ENCODE measurements around the gene NEDD9.
A peak's percentile ranks its signal among the peaks of the same experiment; 100 is the strongest.

NEDD9 gene

DNA sequence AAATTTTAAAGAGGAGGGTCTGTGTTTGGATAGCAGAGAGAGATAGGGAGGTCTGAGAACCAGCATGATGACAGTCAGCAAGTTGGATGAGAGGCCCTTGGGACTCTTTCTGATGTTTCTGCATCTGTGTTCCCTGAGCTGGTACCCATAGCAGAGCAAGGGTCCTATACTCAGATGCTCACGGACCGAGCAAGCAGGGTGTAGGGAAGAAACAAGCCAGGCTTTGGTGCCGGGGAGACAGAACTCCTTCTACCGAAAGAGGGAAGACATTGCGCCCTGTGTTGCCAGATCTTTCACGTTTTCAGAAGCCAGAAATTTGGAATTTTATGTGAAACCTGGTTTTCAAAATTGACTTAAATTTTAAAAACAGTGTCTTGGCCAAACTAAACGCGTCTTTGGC lies 34.6 kb downstream of the NEDD9 start:
- DNase-seq: no peak

DNA sequence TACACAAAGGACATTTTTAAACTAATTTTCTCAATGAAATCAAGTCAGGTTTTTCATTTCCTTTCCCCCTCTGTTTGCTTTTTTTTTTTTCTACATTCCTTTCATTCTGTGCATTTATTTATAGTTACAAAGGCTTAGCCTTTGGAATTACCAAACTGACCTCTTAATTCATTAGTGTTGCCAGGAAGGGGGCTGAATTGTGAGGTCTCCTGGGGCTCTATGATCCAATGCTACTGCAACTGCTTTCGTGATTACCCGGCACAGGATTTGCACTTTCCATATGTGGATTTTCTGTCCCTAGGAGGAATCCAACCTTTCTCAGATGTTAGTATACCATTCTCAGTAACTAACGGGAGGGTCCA lies 35.3 kb downstream of the NEDD9 start:
- no peak for DNase-seq

GRCh38 chr6:11196511-11197174 lies 35.8 kb downstream of the NEDD9 start:
- DNase-seq: no peak

DNA sequence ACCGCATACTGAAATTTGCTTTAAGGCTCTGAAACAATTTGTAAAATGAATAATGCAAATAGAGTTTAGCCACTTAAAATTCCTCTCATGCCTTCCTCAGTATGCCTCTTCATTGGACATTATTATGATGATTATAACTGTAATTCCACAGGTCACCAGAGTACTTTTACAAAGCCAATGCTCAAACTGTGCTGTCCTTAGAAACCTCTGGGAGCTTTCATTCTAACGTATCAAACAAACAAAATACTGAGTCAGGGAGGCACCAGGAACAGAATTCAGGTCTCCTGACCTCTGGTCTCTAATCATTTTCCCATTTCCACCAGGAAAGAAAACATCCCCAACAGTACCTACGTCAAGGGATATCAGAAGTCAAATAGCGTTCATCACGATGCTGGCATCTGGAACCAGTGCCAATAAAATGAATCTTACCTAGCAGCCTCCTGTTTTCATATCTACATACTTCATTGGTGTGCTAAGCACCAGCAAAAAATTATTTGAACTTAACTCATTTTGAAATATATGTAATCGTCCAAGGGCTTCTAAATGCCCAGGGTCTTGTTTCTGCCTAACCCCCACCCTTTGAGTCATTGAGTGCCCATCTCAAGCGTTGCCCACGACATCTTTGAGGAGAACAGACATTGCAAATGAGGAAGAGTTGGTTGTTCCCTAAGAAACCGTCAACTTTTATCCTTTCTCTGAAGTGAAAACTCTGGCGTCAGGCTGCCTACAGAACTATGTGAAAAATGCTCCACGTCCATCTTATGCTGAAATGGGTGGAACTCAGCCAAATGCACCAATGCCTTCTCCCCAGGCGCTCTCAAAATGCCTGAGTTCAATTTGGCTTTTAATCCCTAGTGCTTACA lies 37.9 kb downstream of the NEDD9 start:
- DNase-seq: no peak

DNA sequence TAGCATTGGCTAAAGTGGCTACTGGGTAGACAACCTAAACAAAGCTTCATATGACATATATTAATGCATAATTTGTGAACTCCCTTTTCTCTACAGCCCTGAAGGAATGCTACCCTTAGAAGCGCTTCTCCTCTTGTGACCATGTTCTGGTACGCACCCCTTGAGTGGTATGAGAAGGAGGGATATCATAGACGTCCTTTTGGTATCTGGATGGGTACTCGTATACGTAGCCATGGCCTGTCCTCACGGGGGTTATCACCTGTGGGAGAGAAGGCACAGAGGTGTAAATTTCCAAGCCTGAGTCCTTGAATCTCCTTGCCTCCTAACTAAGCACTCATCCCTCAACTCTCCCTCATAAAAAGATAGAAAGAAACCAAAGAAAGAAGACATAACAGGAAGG lies 39.0 kb downstream of the NEDD9 start:
- no peak for DNase-seq

GRCh38 chr6:11192167-11192566 lies 40.3 kb downstream of the NEDD9 start:
- DNase-seq: no peak

DNA sequence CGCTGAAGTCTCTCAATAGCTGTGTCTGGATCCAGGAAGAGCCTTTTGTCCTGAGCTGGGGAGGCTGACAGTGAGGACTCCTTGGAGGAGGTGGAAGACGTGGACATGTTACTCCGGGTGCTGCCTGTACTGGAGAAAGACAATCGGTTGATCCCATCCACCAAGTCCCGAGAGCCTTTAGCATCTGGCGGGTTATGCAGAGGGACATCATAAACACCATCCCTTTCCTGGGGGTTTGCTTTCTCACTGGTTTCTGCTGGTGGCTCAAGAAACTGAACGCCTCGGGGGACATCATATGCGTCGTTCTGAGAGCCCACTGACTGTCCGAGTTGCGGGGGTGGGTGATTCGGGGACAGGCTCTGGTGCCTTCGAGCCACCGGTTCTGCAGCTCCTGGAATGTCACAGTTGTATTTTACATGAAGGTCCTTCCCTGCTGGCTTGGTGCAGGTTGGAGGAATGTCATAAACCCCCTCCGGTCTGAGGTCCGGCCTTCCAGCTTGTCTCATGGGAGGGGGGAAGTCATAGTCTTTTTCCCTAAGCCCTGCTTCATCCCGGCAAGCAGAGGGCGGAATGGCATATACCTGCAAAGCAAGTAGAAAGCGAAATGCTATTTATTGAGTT lies 41.7 kb downstream of the NEDD9 start:
- no peak for DNase-seq

DNA sequence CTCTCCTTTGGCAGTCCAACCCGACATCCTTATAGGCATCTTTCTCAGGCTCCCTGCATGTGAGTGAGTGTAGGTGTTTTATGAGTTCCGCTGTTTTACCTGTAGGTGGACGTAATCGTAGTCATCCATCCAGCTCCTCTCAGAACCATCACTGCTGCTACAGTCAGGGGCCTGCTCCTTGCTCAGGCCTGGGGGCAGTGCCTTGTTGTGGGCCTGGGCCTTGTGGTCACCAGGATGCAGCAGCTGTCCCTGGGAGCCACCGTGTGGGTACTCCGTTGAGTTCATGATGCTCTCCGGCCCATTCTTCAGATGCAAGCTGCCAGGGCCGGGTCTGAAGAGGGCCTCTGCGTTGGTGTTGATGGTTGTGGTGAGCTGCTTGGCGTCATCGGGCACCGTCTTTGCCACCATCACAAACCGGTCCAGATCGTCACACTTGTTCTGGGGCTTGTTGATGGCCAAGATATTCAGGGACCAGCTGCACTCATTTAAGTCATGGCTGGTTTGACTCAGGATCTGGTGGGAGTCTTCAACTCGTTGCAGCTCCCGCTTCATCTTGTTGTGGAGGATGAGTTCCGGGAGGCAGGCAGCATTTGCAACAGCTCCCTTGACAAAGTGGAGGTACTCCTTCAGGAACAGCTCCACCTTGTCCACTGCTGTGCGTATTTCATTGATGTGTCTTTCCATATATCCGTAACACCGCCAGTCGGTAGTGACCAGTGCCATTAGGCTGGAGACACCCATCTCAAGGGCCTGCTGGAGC lies 42.4 kb downstream of the NEDD9 start:
- DNase-seq: no peak

GRCh38 chr6:11188161-11188915 lies 44.1 kb downstream of the NEDD9 start:
- no peak for DNase-seq

DNA sequence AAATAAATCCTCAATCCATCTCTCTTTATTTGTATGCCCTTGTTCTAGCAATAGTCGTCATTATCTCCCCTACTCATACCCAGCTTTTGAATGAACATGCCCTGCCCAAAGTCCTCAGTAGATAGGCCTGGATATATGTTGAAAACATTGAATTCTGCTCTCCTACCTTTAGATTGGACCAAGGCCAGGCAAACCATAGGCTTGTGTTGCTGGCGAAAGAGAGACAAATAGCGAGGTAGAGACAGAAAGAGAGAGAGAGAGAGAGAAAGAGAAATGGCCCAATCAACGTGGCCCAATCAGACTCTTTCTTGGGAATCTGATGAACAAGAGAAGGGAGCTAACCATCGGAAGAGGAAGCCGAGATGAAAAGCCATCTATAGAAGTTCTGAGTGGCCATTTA lies 45.2 kb downstream of the NEDD9 start:
- DNase-seq: no peak

DNA sequence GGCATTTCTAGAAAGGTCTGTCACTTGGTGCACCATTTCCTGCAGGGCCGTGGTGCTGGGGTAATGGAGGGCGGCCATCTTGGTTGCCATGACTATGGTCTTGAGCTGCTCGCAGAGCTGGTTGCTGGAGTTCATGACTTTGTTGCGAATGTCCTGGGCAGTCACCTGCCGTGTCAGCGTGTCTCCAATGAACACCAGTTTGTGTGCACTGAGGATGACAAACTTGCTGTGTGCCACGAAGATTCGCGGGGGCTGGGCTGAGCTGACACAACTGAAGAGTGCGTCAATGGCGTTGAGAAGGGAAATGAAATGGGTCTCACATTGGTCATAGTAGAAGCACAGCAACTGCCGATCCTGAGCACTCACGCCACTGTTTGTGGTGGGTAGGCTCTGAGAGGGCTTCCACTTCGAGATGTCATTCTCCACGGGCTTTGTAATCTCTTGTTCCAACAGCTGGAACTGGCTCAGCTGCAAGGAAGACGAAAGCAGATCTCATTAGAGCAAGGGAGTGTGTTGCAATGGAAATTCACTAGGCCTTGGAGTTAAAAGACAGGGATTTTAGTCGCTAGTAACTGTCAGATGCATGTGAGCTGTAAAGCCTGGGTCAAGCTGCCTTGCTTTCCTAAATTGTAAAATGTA lies 47.1 kb downstream of the NEDD9 start:
- no peak for DNase-seq

GRCh38 chr6:11183761-11184362 lies 48.6 kb downstream of the NEDD9 start:
- no peak for DNase-seq

GRCh38 chr6:11181478-11182136 lies 50.9 kb downstream of the NEDD9 start:
- no peak for DNase-seq

GRCh38 chr6:11179419-11180202 lies 52.9 kb downstream of the NEDD9 start:
- no peak for DNase-seq

DNA sequence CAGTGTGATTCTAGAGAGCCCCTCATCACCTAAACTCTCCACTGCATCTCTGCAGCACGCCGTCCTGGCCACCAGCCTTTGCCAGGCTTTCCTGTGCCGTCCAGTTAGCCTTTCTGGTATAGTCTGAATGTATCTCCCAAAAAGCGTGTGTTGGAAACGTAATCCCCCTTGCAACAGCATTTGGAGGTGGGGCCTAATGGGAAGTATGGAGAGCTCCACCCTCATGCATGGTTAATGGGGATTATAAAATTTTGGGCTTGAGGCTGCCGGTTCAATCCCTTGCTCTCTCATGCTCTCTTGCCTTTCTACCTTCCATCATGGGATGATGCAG lies 53.4 kb downstream of the NEDD9 start:
- DNase-seq: no peak

GRCh38 chr6:11177271-11177670 lies 55.2 kb downstream of the NEDD9 start:
- no peak for DNase-seq

GRCh38 chr6:11174242-11174611 lies 58.2 kb downstream of the NEDD9 start:
- DNase-seq: no peak

GRCh38 chr6:11172501-11173327 lies 59.8 kb downstream of the NEDD9 start:
- peak; percentile 34 for DNase-seq

DNA sequence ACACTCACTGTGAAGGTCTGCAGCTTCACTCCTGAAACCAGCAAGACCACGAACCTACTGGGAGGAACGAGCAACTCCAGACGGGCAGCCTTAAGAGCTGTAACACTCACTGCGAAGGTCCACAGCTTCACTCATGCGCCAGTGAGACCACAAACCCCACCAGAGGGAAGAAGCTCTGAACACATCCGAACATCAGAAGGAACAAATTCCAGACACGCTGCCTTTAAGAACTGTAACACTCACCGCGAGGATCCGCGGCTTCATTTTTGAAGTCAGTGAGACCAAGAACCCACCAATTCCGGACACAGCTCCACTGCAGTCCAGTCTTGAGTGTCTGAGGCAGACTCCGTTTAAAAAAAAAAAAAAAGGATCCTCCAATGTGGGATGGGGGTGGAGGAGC lies 60.5 kb downstream of the NEDD9 start:
- no peak for DNase-seq

All from NK-92 treated with Interleukin-12 subunit alpha and Interleukin-12 subunit beta, amount 100 ng/mL, for 24 hours (cell line).